Panc1 (cell line): ENCODE data around the gene ATP2C1. TPM values are rescaled to one million over a fixed set of nuclear protein-coding genes. Genes with fewer than 3 reads are reported as not detected.
A peak's percentile ranks its signal among the peaks of the same experiment; 100 is the strongest.

Experiments used
- ATAC-seq: fragments of 200-7000 bp; cut with Tn5 transposase; 2 replicates; pipeline ENCODE4 v1.9.1; 2020; ENCODE audit warnings: mild to moderate bottlenecking, moderate library complexity
- BruUV-seq: library from RNA; stranded (reverse); fragments of 400-500 nt; replicated peaks from 2 replicates; lab custom pipeline; 2021; lab: Mats Ljungman, UMichigan
- CTCF ChIA-PET: fragments of 300-600 bp; sonication (Branson Sonifier 250); formaldehyde crosslinking; loops from one replicate; lab custom pipeline; 2022; ENCODE audit warnings: antibody characterized with exemption; lab: Charles Lee
- POLR2A ChIA-PET: fragments of 300-600 bp; sonication (Branson Sonifier 250); formaldehyde crosslinking; loops from one replicate; lab custom pipeline; 2022; ENCODE audit warnings: antibody characterized with exemption; lab: Charles Lee
- DNase-seq: peaks from one replicate; pipeline ENCODE4 v3.0.0-alpha.2; 2010; ENCODE audit warnings: low read depth, low spot score
- H3K27ac ChIP-seq: 2 replicates; pipeline ENCODE4 v1.5.1; 2011; ENCODE audit warnings: mild to moderate bottlenecking, low read length, inconsistent platforms
- H3K27me3 ChIP-seq: fragments of 200-500 bp; sonication (Bioruptor generic); 2 replicates; pipeline ENCODE4 v1.6.0; 2014; ENCODE audit warnings: low read length, inconsistent platforms; ENCODE audit not compliant: control insufficient read depth, insufficient read depth
- H3K36me3 ChIP-seq: fragments of 200-500 bp; sonication (Bioruptor generic); 2 replicates; pipeline ENCODE4 v1.5.1; 2014; ENCODE audit warnings: inconsistent platforms, mild to moderate bottlenecking, low read length, moderate library complexity; ENCODE audit not compliant: control insufficient read depth, insufficient read depth
- H3K4me1 ChIP-seq: 2 replicates; pipeline ENCODE4 v1.5.1; 2011; ENCODE audit warnings: inconsistent platforms, mild to moderate bottlenecking, low read length, moderate library complexity; ENCODE audit not compliant: control insufficient read depth, insufficient read depth
- H3K4me3 ChIP-seq, 2 experiments: 2 replicates each; pipeline ENCODE4 v1.5.1; 2011 to 2012; ENCODE audit warnings: low read depth in 2 of 2, low read length in 2 of 2, mild to moderate bottlenecking in 2 of 2, inconsistent platforms in 1 of 2, moderate library complexity in 1 of 2
- H3K9me3 ChIP-seq: fragments of 200-500 bp; sonication (Bioruptor generic); 2 replicates; pipeline ENCODE4 v1.5.1; 2014; ENCODE audit warnings: low read depth, mild to moderate bottlenecking, inconsistent platforms, low read length, moderate library complexity; ENCODE audit not compliant: control insufficient read depth, insufficient read depth
- POLR2AphosphoS5 ChIP-seq: IDR thresholded peaks from 2 replicates; pipeline ENCODE4 v1.6.1; 2012; ENCODE audit warnings: mild to moderate bottlenecking, low read depth, low read length, moderate library complexity
- REST ChIP-seq, 2 experiments: IDR thresholded peaks; 2 replicates each; pipeline ENCODE4 v1.6.1; 2011 to 2012; ENCODE audit warnings: low read depth in 2 of 2, control low read depth in 1 of 2, low read length in 1 of 2, mild to moderate bottlenecking in 1 of 2, moderate library complexity in 1 of 2; ENCODE audit not compliant: insufficient read depth in 1 of 2
- SIN3A ChIP-seq: IDR thresholded peaks from 2 replicates; pipeline ENCODE4 v1.6.1; 2012; ENCODE audit warnings: low read depth, mild to moderate bottlenecking, low read length, moderate library complexity, borderline replicate concordance; ENCODE audit not compliant: insufficient read depth
- TCF7L2 ChIP-seq: IDR thresholded peaks from 2 replicates; pipeline ENCODE4 v1.6.1; 2011; ENCODE audit warnings: mild to moderate bottlenecking, low read depth, low read length, inconsistent platforms
- in situ Hi-C: cut with HindIII; loops from 2 replicates; pipeline ENCODE4 v1.10.0; 2016; ENCODE audit warnings: low sequenced_read_pairs, low pct_unique_long_range_greater_than_20kb
- intact Hi-C: fragments of 100-400 bp; cut with micrococcal nuclease; formaldehyde crosslinking; loops from one replicate; pipeline ENCODE4 v1.10.0; 2022; ENCODE audit not compliant: unreplicated experiment
- total RNA-seq: library from RNA; stranded (reverse); gene quantifications from one replicate; pipeline ENCODE4 v1.2.1, GENCODE V29; 2021; ENCODE audit not compliant: unreplicated experiment
- TF ChIP-seq, protein P1 (sequence below): fragments of 450-650 bp; IDR thresholded peaks from 2 replicates; pipeline ENCODE4 v1.5.1; 2017; ENCODE audit warnings: mild to moderate bottlenecking

ATP2C1 gene
- total RNA-seq, 1 experiment from 2014 or later, result 101 TPM

DNA sequence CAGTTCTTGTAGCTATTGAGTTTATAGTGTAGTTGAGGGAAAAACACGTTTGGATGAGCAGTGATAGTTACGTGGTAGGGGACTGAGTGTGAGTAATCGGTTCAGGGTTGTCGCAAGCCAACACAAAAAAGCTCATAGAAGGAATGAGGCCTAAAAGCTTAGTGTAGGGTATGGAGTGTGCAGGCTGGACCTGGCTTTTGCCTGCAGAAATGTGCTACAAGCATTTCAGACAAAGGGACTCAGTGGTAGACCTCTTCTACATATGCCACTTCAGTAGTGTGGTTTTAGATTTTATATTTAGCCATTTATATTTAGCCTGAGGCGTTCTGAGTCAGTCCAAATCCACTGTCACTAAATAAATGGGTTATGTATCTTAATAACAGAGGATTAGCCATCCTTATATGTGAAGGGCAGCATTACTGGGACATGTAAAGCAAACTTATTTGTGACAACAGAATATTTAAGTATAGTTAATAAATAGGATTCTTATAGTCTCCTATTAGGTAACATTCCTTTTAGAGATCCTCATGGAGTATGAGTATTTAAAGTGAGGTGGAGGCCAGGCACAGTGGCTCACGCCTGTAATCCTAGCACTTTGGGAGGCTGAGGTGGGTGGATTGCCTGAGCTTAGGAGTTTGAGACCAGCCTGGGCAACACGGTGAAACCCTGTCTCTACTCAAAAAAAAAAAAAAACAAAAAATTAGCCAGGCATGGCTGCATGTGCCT, 21.8 kb downstream of the ATP2C1 start:
- ATAC-seq (0 out of 2 replicates have a peak, but pooled peaks have one; percentile 21), DNase-seq (no peak)
- no peaks in the 10 kb centered on the region for H3K4me1 ChIP-seq
- no peaks in the 10 kb centered on the region for H3K27me3 ChIP-seq
- ChIA-PET POLR2A (interaction anchor here (0.6 kb wide), 1 partner anchor 41 kb away, joined by 4 read pairs; no protein-coding TSS in a partner anchor), CTCF (no interaction called here)
- peaks cover 4% of the 10 kb centered on the region; the same call in 1 of the 2 replicates for H3K9me3 ChIP-seq
- in situ Hi-C loops, result no loop called here
- no TSS peak for BruUV-seq
- TF ChIP-seq SIN3A, result no peak
- no peak for TF ChIP-seq TCF7L2
- TF ChIP-seq REST (IDR thresholded peaks at IDR 0.05; ENCODE audit: insufficient read depth in 1 of 2, low read depth in 2 of 2, low read length in 1 of 2), result no peak
- TF ChIP-seq POLR2AphosphoS5, result no peak
- TF ChIP-seq, protein P1, sequence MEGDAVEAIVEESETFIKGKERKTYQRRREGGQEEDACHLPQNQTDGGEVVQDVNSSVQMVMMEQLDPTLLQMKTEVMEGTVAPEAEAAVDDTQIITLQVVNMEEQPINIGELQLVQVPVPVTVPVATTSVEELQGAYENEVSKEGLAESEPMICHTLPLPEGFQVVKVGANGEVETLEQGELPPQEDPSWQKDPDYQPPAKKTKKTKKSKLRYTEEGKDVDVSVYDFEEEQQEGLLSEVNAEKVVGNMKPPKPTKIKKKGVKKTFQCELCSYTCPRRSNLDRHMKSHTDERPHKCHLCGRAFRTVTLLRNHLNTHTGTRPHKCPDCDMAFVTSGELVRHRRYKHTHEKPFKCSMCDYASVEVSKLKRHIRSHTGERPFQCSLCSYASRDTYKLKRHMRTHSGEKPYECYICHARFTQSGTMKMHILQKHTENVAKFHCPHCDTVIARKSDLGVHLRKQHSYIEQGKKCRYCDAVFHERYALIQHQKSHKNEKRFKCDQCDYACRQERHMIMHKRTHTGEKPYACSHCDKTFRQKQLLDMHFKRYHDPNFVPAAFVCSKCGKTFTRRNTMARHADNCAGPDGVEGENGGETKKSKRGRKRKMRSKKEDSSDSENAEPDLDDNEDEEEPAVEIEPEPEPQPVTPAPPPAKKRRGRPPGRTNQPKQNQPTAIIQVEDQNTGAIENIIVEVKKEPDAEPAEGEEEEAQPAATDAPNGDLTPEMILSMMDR, result no peak
- no peak overlapping the region for H3K27ac ChIP-seq
- intact Hi-C loops, result no loop called here
- no peaks in the 10 kb centered on the region for H3K36me3 ChIP-seq
- no peak overlapping the region for H3K4me3 ChIP-seq

GRCh38 chr3:130916507-130917167, 22.8 kb downstream of the ATP2C1 start:
- Histone ChIP-seq H3K9me3 (peaks cover 4% of the 10 kb centered on the region; the same call in 1 of the 2 replicates), H3K36me3 (no peaks in the 10 kb centered on the region), H3K27ac (no peak overlapping the region), H3K4me1 (no peaks in the 10 kb centered on the region), H3K4me3 (no peak overlapping the region), H3K27me3 (no peaks in the 10 kb centered on the region)
- TF ChIP-seq POLR2AphosphoS5 (no peak), TCF7L2 (no peak), REST (IDR thresholded peaks at IDR 0.05; ENCODE audit: insufficient read depth in 1 of 2, low read depth in 2 of 2, low read length in 1 of 2) (no peak), SIN3A (no peak)
- TF ChIP-seq, protein P1, result no peak
- in situ Hi-C loops (no loop called here), intact Hi-C loops (no loop called here)
- DNase-seq (no peak), ATAC-seq (no peak)
- BruUV-seq, result no TSS peak
- ChIA-PET POLR2A (interaction anchor here (0.6 kb wide), 2 partner anchors 40 to 110 kb away, joined by 3 to 4 read pairs; partner anchors contain the start of genes ASTE1 and NEK11), CTCF (no interaction called here)
